NB4 (cell line): ENCODE data around the gene RAPGEF5.

Source experiments
- CTCF ChIP-seq: IDR thresholded peaks from one replicate; pipeline ENCODE4 v1.5.1; 2012; ENCODE audit warnings: low read depth, low read length
- MAX ChIP-seq: IDR thresholded peaks from 2 replicates; pipeline ENCODE4 v1.6.1; 2011; ENCODE audit warnings: low read depth, low read length
- POLR2A ChIP-seq: IDR thresholded peaks from 2 replicates; pipeline ENCODE4 v1.6.1; 2011; ENCODE audit warnings: mild to moderate bottlenecking; ENCODE audit not compliant: insufficient read length; ENCODE audit errors: extremely low read depth

GRCh38 chr7:22138106-22138505 is 218.8 kb downstream of the RAPGEF5 start:
- no peak for TF ChIP-seq CTCF
- TF ChIP-seq POLR2A: no peak
- no peak for TF ChIP-seq MAX
